DMS79 treated with DMSO at 0.1 percent for 48 hours (cell line): ENCODE data around the gene LRRC17.
"Not testable (repeated sequence)": the region's sequence is repeated elsewhere in the genome, so short reads cannot be mapped to it uniquely, and the experiment has no call there.

Experiments used
- DNase-seq: peaks from one replicate; lab custom pipeline; 2025; lab: John Stamatoyannopoulos, UW

Gene LRRC17

DNA sequence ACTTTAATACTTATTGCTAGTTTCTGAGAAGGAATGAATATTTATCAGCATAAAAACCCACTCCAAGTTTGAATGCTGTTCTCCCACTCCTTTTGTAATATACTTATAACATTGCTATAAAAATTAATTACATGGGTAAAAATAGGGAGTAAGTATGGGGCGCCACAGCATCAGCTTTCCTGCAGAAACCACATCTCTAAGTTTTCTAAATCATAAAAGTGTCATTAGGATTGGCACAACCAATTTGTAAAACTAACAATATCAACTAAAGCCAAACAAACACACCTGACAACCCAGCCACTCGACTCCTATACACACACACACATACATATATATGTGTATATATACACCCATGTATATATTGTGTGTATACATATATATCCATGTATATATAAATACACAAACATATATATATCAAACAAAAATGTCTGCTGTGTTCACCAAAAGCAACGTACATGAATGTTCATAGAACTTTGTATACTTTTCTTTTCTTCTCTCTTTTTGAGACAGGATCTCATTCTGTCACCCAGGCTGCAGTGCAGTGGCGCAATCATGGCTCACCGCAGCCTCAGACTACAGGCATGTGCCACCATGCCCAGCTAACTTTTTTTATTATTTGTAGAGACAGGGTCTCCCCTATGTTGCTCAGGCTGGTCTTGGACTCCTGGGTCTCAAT, 14.8 kb upstream of the LRRC17 start:
- no peak for DNase-seq

DNA sequence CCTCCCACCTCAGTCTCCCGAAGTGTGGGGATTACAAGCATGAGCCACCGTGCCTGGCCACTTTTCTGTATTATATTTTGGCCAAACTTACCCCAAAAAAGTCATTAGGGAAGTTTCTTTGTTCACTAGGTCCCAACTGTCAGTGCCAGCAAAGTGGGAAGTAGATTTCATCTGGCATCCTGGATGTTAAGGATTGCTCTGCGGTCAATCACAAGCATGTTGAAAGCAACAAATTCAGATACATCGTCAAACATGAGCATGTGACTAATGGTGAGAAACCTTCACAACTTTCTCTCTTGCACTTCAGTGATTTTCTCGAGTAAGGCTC, 14.3 kb upstream of the LRRC17 start:
- no peak for DNase-seq

DNA sequence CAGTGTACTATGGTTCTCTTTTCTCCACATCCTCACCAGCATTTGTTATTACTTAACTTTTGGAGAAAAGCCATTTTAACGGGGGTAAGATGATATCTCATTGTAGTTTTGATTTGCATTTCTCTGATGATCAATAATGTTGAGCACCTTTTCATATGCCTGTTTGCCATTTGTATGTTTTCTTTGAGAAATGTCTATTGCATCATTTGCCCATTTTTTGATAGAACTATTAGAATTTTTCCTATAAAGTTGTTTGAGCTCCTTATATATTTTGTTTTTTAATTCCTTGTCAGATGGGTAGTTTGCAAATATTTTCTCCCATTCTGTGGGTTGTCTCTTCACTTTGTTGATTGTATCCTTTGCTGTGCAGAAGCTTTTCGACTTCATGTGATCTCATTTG, 10.7 kb upstream of the LRRC17 start:
- not testable (repeated sequence) for DNase-seq

DNA sequence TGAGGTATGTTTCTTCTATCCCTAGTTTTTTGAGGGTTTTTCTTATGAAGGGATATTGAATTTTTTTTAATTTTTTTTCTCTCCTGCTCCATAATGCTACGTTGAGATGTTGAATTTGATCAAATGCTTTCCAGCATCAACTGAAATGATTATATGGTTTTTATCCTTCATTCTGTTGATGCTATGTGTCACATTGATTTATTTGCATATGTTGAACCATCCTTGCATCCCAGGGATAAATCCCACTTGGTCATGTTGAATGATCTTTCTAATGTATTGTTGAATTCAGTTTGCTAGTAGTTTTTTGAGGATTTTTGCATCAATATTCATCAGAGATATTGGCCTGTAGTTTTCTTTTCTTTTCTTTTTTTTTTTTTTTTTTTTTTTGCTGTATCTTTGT, 9.2 kb upstream of the LRRC17 start:
- DNase-seq = not testable (repeated sequence)

DNA sequence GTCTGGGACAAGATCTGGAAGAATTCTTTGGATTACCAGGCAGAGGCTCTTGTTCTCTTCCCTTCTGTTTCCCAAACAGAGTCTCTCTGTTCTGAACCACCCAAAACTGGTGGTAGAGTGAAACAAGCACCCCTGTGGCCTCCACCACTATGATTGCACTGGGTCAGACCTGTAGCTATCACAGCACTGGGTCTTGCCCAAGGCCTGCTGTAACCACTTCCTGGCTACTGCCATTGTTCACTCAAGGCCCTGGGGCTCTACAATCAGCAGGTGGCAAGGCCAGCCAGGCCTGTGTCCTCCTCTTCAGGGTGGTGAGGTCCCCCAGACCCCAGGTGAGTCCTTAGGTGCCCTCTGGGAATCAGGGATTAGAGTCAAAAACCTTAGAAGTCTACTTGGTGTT, 4.1 kb upstream of the LRRC17 start:
- no peak for DNase-seq

DNA sequence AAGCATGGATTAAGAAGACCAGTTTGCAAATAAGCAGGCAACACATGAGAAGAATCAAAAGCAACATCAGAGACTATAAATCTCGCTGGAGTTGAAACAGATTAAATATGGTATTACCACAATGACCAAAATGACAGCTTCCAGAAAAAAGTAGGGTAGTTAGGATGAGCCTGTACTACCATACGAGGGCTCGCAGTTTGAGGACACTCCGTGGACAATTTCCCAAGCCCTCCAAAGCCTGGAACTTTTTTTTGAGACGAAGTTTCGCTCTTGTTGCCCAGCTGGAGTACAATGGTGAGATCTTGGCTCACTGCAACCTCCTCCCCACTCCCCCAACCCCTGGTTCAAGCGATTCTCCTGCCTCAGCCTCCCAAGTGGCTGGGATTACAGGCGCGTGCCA, 1.0 kb downstream of the LRRC17 start:
- DNase-seq = no peak

DNA sequence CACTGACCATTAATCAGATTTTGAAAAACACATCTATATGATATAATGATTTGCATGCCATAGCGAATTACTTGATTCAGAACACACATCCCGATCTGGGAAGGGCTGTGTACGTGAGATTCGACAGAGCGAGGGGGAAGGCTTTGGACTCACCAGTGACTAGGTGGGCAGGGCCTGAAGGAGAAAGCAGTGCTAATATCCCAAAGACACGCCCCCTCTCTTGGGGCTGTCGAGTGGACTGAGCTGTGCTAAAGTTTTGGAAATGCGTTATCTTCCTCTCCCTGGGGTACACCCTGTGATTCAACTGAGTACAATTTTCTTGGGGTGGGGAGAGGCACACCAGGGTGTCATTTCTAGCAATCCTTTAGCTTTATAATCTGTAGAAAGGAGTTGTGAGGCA, 1.8 kb downstream of the LRRC17 start:
- no peak for DNase-seq

DNA sequence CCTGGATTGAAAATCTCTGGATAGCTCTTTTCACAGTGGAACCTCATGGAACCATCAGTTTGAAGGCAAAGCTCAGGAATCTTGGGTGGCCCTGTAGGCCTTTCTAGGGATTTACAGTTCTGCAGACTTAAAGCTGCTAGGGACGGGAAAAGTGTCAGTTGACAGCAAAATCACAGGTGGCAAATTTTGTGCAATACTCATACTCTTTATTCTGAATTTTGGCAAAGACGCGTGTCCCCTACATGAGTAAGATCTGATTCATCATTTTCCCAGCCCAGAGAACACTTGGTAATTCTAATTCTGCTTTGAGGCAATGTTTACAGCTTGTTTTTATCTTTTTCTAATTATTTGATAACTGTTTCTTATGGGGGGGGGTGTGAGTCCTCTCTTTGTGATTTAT, 3.6 kb downstream of the LRRC17 start:
- no peak for DNase-seq

DNA sequence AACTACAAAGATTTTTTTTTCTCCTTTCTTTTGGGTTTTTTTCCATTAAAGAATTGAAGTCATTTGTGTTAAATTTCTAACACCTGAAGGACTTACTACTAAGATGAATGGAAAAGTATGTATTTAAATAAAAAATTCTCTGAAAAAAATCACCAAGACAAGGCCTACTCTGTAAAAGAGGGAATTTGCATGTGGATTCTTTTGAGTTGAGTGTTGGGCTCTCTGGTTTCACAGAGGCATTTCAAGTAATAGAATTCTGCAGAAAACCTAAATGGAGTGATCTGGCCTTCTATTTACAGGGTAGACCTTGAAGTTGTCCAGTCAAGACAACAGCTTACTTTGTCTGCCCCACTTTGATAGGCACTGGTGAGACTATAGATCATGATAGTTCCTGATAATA, 4.1 kb downstream of the LRRC17 start:
- DNase-seq = no peak

DNA sequence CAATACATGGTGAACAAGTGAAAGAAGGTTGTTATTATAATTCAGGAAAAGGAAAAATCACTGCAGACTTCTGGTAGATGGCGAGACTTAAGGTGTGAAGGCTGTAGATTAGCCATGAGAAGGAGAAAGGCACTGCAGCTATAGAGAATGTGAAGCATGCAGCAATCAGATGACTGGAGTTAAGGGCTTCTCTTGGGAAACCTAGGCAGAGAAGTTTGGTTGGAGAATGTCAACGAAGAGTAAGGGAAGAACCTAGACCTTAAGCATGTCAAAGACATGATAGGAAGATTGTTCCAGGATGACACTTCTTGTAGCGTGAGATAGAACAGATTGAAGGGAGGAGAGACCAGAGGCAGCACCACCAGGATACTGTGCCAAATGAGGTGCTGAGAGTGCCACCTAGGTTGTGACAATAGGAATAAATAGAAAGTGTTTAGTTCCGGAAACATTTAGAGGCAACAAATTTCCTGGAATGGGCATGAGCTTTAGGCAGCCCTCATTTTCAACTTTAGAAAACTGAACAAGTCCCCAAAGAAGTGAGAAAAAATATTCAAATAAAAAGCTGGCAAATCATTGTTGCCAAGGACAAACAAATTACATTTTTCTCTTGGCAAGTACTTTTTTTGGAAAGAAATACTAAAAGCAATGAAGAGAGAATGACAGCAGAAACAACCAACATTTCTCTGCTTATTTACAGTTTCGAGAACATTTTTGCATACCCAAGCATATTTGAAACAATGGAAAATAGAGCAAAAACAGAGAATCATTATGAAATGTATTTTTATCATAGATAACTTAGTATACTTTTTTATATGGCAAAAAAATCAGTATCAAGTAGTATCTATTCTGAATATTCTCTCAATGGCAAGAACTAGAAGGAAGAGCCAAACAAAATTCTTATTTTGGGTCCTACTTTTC, 4.9 kb downstream of the LRRC17 start:
- no peak for DNase-seq

DNA sequence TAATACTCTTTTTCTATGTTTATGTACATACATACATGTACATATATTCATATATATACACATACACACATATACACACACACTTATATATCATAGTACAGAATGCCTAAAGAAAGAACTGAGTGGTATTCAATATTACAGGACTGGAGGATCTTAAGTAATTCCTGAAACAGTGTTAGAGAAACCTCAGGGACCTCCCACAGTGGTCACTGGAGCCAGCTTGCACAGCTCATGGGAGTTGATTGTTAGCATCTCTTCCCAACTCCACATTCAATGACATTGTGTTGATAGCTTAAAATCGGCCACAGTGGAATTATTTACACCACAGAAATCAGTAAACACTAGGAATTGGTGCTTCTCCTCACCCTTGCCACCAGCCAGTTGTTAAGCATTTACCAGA, 6.0 kb downstream of the LRRC17 start:
- DNase-seq = no peak

DNA sequence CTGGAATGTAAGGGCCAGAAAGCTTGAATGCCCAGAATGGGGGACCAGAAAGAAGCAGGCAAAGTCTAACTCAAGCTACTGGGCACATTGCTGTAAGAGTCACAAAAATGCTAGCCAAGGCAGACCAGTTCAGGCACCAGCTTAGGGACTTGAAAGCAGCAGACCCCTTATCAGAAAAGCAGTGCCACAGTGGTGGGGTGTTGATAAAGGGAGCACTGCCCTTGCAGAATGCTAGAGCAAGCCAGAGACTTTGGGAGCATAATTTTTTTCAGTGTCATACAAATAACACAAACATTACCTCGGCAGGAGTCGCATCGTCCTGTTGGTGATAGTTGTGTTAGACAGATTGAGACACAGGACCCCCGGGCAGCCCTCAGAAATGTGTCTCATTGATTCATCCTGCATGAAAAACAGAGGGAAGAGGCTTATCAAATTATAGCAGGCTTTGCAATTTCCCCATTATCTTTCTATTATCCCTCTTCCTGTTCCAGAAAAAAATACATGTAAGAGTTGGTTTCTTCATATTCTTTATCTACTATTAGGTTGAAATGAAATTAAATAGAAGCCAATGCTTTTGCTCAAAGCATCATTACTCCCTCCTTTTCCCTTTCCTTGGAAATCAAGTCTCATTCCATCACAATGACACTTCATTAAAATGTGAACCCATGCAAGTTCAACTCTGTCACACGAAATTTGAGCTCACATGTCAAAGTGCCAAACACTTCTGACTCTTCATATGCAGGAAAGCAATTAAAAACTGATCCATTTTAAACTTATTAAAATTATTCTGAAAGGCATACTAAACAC, 13.4 kb downstream of the LRRC17 start:
- DNase-seq = no peak

DNA sequence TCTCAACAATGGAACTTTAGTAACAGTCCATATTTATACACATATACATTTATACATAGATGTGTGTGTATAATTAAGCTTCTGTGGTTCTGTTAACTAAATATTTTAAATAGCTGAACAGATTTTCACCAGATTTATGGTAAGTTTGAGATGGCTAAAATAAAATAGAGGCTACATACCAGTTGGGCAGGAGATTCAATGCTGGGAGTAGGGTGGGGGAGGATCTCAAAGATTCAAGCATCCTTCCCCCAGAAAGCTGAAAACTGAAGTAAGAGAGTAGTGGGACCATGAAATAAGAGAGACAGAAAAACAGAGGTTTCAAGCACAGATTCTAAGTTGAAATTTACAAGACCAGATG, 14.0 kb downstream of the LRRC17 start:
- DNase-seq = no peak

DNA sequence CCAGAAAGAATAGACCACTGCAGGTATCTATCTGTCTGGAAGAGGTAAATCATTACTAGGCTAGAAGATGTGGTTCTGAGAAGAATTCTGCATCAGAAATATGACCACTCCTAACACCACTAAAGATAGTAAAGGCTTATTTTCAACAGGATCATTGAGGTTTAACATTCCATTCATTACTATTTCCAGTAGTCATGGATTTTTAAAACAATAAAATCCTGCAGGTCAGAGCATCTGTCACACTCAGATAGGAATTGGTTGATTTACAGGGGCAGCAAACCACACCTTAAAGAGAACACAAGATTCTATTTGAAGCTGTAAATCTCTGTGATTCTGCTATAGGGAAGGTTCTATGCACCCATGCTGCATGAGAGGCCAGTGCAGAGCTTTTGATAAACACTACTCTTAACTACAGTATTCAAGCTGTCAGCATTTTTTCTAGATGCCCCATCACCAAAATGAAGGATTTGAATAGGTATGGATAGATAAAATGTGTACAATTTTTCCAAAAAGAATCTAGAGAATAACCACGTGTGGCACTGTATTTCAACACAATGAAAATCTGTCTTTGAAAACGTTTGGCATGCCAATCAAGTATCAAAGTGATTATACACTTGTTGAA, 14.6 kb downstream of the LRRC17 start:
- DNase-seq = no peak

DNA sequence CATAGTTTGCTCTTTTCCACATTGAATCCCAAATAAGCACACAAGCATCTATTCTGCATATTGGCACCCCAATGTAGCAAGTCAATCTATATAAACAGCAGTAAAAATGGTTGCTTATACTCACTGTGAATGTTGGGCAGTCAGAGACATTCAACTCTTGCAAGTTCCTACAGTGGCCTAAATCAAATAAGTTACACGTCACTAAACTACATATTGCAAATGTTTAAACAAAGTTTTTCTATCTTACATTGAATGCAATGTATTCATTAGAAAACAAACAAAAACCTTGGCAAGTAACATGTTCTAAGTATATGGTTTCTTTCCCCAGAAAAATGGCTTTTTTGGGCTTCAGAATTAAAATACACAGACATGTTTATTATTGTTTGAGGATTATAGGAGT, 19.0 kb downstream of the LRRC17 start:
- no peak for DNase-seq

DNA sequence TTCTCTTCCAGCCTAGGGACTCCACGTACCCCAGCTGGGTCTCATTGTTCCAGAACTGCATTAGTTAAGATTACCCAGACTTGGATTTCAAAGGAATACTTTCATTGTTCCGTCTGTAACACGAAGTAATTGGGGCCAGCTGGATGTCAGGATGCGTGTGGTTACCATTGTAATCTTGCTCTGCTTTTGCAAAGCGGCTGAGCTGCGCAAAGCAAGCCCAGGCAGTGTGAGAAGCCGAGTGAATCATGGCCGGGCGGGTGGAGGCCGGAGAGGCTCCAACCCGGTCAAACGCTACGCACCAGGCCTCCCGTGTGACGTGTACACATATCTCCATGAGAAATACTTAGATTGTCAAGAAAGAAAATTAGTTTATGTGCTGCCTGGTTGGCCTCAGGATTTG, 21.0 kb downstream of the LRRC17 start:
- no peak for DNase-seq

DNA sequence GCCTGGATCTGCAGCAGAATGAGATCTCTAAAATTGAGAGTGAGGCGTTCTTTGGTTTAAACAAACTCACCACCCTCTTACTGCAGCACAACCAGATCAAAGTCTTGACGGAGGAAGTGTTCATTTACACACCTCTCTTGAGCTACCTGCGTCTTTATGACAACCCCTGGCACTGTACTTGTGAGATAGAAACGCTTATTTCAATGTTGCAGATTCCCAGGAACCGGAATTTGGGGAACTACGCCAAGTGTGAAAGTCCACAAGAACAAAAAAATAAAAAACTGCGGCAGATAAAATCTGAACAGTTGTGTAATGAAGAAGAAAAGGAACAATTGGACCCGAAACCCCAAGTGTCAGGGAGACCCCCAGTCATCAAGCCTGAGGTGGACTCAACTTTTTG, 21.4 kb downstream of the LRRC17 start:
- no peak for DNase-seq

DNA sequence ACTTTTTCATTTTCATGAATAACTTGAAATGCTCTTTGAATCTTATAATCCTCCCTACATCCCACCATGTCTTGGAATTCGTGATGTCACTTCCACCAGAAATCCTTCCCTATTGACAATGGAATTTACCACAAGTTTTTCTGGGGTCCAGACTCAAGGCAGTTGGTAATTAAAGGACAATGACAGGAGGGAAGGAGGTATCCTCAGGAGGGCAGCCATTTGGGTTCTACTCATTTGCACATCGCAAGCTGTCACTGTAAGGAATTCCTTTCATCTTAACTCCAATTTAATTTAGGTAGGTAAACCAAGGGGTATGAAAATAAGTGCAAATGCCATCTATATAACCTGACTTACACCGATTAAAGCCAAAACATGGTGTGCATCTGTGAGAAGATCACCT, 21.9 kb downstream of the LRRC17 start:
- DNase-seq = no peak

DNA sequence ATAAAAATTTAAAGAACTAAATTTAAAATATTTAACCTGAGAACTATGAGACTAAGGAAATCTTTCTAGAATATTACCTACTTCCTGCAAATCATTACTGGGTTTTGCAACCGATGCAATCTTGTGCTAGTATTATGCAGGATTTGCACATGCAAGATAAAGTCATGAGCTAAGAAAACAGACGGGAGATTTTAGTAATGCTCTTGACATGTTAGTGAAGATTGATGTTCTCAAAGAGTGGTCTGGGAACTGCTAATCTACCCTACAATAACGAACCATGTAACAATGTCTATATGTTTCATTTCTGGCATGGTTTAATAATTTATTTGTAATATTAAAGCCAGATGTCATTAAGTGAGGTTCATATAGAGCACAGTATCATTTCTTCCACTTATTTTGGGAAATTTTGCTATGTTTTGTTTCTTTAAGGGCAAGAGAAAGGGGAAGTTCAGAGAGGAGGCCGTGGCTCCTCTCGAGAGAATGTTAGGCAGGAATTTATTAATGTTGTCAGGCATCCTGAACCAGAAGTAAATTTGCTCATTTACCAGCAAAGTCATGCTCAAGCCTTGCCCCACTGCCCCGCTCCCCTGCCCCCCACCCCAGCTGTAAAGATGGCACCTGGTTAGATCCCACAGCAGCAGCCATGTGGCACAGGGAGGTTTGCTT, 22.8 kb downstream of the LRRC17 start:
- DNase-seq = no peak

DNA sequence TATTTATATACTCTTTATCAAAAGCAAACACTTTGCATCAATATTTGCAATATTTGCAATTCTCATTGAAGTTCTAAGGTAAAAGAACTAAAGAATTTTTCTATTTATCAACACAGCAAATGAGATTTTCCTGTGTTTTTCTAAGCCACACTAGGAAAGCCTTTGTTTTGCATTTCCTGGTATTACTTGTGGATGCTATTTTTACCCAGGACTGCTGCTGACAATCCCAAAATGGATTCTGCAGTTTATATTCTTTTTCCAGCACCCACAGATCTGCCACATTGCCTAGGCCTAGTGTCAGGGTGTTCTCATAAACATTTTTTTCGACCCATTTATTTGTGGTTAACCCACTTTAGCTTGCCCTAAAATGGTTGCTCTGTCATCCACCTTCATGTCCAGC, 25.9 kb downstream of the LRRC17 start:
- DNase-seq = no peak

DNA sequence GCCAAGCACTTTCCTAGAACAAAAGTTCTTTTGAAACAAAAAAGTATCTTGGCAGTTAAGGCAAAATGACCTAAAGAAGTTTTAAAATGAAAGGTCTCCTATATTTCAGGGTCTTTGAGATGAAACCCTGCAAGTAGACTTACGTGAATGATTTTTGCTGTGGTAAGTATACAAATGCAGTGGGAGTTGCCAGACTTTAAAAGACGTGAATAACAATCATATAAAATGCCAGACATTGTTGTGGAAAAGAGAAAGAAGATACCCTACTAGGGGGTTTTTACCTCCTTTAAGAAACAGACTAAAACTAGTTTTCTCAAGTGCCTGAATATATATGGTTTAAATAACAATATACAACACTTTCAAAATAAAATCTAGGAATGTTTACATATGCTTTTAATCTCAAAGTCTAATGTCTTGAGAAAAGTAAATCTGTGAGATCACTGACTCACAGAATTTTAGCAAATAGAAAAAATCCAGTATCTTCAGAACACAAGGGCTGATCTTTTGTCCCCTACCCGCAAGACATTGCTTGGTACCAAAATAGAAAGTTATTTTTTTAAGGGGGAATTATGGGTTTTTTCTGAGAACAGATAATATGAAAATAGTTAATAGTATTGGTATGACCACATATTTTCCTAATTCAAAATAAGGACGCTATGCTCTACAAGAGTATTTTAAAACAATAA, 29.5 kb downstream of the LRRC17 start:
- no peak for DNase-seq
